Peyer's patch (tissue), 4 donors: ENCODE results near the gene HNRNPH2.

Experiments used
- POLR2A ChIP-seq, 2 donors: fragments of 450-650 bp; IDR thresholded peaks; one replicate each; pipeline ENCODE4 v1.5.1; 2017; ENCODE audit warnings: antibody characterized with exemption in 2 of 2, mild to moderate bottlenecking in 2 of 2, moderate library complexity in 2 of 2
- TF ChIP-seq, protein P1 (sequence below), 6 experiments: fragments of 450-650 bp in 4 of 6; fragments of 200-600 bp in 2 of 6; sonication (generic) in 1 of 6; IDR thresholded peaks; one replicate each; pipeline ENCODE4 v1.5.1; 2017 to 2019; ENCODE audit warnings: antibody characterized with exemption in 6 of 6, mild to moderate bottlenecking in 3 of 6, moderate library complexity in 1 of 6

DNA sequence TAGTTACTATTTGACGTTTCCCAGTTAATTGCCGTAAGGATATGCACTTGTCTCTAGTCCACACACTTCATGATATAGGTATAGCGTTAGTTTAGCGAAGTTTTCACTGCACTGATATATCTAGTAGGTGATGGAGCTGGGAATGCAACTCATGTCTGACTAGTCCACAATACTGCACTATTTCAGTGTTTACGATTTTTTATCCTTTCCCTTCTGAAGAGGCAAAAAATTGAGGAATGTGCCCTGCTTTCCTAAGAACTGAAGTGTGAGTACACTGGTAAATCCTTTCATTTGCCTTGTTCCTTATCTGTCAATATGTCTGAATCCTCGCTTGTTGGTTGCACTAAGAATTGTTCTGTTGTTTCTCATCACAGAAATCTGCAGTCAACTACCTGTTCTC is 16.2 kb upstream of the HNRNPH2 start:
- TF ChIP-seq, protein P1, sequence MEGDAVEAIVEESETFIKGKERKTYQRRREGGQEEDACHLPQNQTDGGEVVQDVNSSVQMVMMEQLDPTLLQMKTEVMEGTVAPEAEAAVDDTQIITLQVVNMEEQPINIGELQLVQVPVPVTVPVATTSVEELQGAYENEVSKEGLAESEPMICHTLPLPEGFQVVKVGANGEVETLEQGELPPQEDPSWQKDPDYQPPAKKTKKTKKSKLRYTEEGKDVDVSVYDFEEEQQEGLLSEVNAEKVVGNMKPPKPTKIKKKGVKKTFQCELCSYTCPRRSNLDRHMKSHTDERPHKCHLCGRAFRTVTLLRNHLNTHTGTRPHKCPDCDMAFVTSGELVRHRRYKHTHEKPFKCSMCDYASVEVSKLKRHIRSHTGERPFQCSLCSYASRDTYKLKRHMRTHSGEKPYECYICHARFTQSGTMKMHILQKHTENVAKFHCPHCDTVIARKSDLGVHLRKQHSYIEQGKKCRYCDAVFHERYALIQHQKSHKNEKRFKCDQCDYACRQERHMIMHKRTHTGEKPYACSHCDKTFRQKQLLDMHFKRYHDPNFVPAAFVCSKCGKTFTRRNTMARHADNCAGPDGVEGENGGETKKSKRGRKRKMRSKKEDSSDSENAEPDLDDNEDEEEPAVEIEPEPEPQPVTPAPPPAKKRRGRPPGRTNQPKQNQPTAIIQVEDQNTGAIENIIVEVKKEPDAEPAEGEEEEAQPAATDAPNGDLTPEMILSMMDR (IDR thresholded peaks at IDR 0.05), result no peak
- no peak for TF ChIP-seq POLR2A (IDR thresholded peaks at IDR 0.05)
